GM12872 (cell line): Measurements from ENCODE around the gene MFF.

Source experiments
- CTCF ChIP-seq: IDR thresholded peaks from 3 replicates; pipeline ENCODE4 v1.5.1; 2011; ENCODE audit warnings: low read depth, mild to moderate bottlenecking, low read length, moderate library complexity; ENCODE audit not compliant: insufficient read depth

The MFF gene

GRCh38 chr2:227368574-227368973, 43.5 kb downstream of the MFF start:
- no peak for TF ChIP-seq CTCF

GRCh38 chr2:227370092-227370491, 45.0 kb downstream of the MFF start:
- no peak for TF ChIP-seq CTCF

GRCh38 chr2:227370791-227371312, 45.8 kb downstream of the MFF start:
- TF ChIP-seq CTCF: no peak

DNA sequence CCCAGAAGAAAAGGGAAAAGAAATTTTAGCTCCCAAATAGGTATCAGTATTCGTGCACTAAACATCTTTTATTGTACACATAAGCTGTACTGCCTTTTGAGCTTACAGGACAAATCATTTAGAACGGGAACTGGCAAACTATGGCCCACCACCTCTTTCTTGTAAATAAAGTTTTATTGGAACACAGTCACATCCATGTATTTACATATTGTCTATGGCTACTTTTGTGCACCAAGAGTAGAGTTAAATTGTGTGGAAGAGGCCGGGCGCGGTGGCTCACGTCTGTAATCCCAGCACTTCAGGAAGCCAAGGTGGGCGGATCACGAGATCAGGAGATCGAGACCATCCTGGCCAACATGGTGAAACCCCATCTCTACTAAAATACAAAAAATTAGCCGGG, 48.3 kb downstream of the MFF start:
- TF ChIP-seq CTCF: no peak

GRCh38 chr2:227374158-227374557, 49.1 kb downstream of the MFF start:
- no peak for TF ChIP-seq CTCF

DNA sequence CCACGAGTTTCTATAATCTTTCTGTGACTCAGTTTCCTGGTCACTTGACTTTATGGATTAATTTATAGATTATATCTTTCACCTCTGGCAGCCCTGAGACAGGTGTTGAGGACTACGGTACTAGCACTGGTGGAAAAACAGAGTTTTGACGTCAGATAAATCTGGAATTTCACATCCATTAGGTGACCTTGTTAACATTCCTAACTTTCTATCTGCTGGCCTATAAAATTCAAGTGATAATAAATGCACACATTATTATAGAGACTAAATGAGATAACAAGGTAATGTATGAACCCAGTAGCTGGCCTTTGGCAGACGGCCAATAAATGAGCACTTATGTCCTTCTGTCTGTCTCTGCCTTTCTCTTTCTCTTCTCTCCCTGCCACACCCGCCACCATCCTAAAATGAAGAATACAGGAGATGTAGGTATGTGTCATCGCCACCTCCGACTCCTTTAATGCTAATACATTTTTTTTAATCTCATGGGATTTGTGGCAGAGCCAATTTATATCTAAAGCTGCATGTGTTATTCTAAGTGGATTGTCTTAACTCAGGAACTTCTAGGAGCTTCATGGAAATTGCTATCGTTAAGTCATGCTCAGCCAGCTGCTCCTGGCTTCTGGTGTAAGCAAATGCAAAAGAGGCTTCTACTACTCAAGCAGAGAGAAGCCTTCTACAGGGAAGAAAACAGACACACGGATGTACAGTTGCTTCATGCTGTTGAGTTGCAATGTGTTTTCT, 51.8 kb downstream of the MFF start:
- no peak for TF ChIP-seq CTCF

GRCh38 chr2:227377467-227378351, 52.7 kb downstream of the MFF start:
- TF ChIP-seq CTCF: 0 out of 3 replicates have a peak, but pooled peaks have one; percentile 31
